Measurements from ENCODE around the gene DSE.
A peak's percentile ranks its signal among the peaks of the same experiment; 100 is the strongest.

DSE gene

GRCh38 chr6:116399287-116399686 lies 28.5 kb downstream of the DSE start:
- DNase-seq (ENCODE audit: low read depth) = no peak
- no peak for TF ChIP-seq CTCF (IDR thresholded peaks at IDR 0.05; ENCODE audit: insufficient read depth, low read depth, low read length, missing control alignments)
- no peak overlapping the region for H3K4me3 ChIP-seq (ENCODE audit: low read depth, low read length)

GRCh38 chr6:116400328-116400727 lies 29.6 kb downstream of the DSE start:
- TF ChIP-seq CTCF (IDR thresholded peaks at IDR 0.05; ENCODE audit: insufficient read depth, low read depth, low read length, missing control alignments) = no peak
- H3K4me3 ChIP-seq (ENCODE audit: low read depth, low read length) = no peak overlapping the region
- DNase-seq (ENCODE audit: low read depth) = no peak

- DNase-seq (ENCODE audit: low read depth) = no peak
- TF ChIP-seq CTCF (IDR thresholded peaks at IDR 0.05; ENCODE audit: insufficient read depth, low read depth, low read length, missing control alignments) = no peak
Measured at GRCh38 chr6:116402108-116402937, 31.6 kb downstream of the DSE start.

GRCh38 chr6:116403205-116403604 lies 32.5 kb downstream of the DSE start:
- no peak for TF ChIP-seq CTCF (IDR thresholded peaks at IDR 0.05; ENCODE audit: insufficient read depth, low read depth, low read length, missing control alignments)
- no peak overlapping the region for H3K4me3 ChIP-seq (ENCODE audit: low read depth, low read length)
- no peak for DNase-seq (ENCODE audit: low read depth)

More at GRCh38 chr6:116402108-116402937, 31.6 kb downstream of the DSE start:
- H3K4me3 ChIP-seq (ENCODE audit: low read depth, low read length) = no peak overlapping the region

- TF ChIP-seq CTCF (IDR thresholded peaks at IDR 0.05; ENCODE audit: insufficient read depth, low read depth, low read length, missing control alignments) = no peak
- no peak for DNase-seq (ENCODE audit: low read depth)
- peak overlapping the region; percentile 5; the same call in 1 of the 2 replicates for H3K4me3 ChIP-seq (ENCODE audit: low read depth, low read length)
Measured at GRCh38 chr6:116404696-116405095, 33.9 kb downstream of the DSE start.

GRCh38 chr6:116405138-116405537 lies 34.4 kb downstream of the DSE start:
- peak; percentile 92 for DNase-seq (ENCODE audit: low read depth)
- TF ChIP-seq CTCF (IDR thresholded peaks at IDR 0.05; ENCODE audit: insufficient read depth, low read depth, low read length, missing control alignments) = no peak
- peak overlapping the region; percentile 48 for H3K4me3 ChIP-seq (ENCODE audit: low read depth, low read length)
